Right cardiac atrium (tissue), 5 donors: ENCODE measurements around the gene ANKRD35. TPM values are rescaled to one million over a fixed set of nuclear protein-coding genes. Genes with fewer than 3 reads are reported as not detected.

Experiments used
- ATAC-seq, 2 donors: fragments of 200-7000 bp; cut with Tn5 transposase; one replicate each; pipeline versions ENCODE4 v1.8.0 to v1.9.1; 2020; ENCODE audit warnings: moderate library complexity in 2 of 2, mild to moderate bottlenecking in 1 of 2
- DNase-seq, 3 donors: peaks; one replicate each; pipeline ENCODE4 v3.0.0-alpha.2; 2020
- H3K27ac ChIP-seq: one replicate; pipeline ENCODE4 v1.5.1; 2013; ENCODE audit warnings: mild to moderate bottlenecking, low read length, control low read depth, moderate library complexity
- H3K27me3 ChIP-seq: one replicate; pipeline ENCODE4 v1.6.1; 2013; ENCODE audit not compliant: control insufficient read depth, insufficient read depth
- H3K4me1 ChIP-seq: one replicate; pipeline ENCODE4 v1.6.1; 2013; ENCODE audit warnings: low read length; ENCODE audit not compliant: control insufficient read depth, insufficient read depth
- H3K4me3 ChIP-seq: one replicate; pipeline ENCODE4 v1.5.1; 2013; ENCODE audit warnings: low read length, control low read depth
- H3K9me3 ChIP-seq: one replicate; pipeline ENCODE4 v1.6.1; 2013; ENCODE audit warnings: low read length; ENCODE audit not compliant: control insufficient read depth
- WGBS: extraction: QIAGEN DNeasy Blood & Tissue Kit; methylation state at CpG from one replicate; pipeline ENCODE4 v1.1.7; 2013; 5-methylcytosine and 5-hydroxymethylcytosine counted together
- intact Hi-C, 4 donors: fragments of 100-400 bp; cut with DNase I; formaldehyde crosslinking; loops; one replicate each; pipeline versions ENCODE4 v1.11.0 to v1.14.0; 2022 to 2023
- polyA plus RNA-seq: library from polyadenylated mRNA; stranded (reverse); fragments of 200-250 nt; gene quantifications from one replicate; pipeline ENCODE4 v1.2.3, GENCODE V29; 2013
- total RNA-seq, 4 donors: library from RNA; stranded (reverse); fragmentation: NEBNext Ultra II Directional; extraction: Animal tissue kit (Norgen Biotek cat#: 25700); gene quantifications; one replicate each; pipeline ENCODE4 v1.2.1, GENCODE V29; 2021
- donor health status: healthy with polysubstance abuse.
- donor health status: DM: no; HTN: yes; CAD: no.
- donor health status: DM: no; HTN: no; CAD: no.
- donor health status: DM: no; HTN: yes; CAD: no; lungs with severe emphysema.
- donor health status: DM: yes; HTN: yes; CAD: no.

Gene ANKRD35
- total and polyA plus RNA-seq, 5 donors, result 1.4 to 2.3 (median 2.0) TPM

- intact Hi-C loops, result loop anchor here in 1 of 4 donors (10.0 kb wide), 1 partner anchor 73 kb away; the partner anchor contains the start of gene NUDT17
- no peak for DNase-seq
- Histone ChIP-seq H3K4me1 (peaks cover 2% of the 10 kb centered on the region), H3K9me3 (no peaks in the 10 kb centered on the region), H3K27me3 (no peaks in the 10 kb centered on the region), H3K27ac (no peak overlapping the region), H3K4me3 (peak overlapping the region; percentile 72)
- WGBS, result 76% methylated on average over 5 of the region's 5 CpGs
- ATAC-seq, result no peak
These were observed 31.9 kb upstream of the ANKRD35 start for GRCh38 chr1:145917595-145917994.

GRCh38 chr1:145916745-145917144 lies 31.1 kb upstream of the ANKRD35 start:
- Histone ChIP-seq H3K4me3 (no peak overlapping the region), H3K27ac (no peak overlapping the region), H3K4me1 (peaks cover 2% of the 10 kb centered on the region), H3K9me3 (no peaks in the 10 kb centered on the region), H3K27me3 (no peaks in the 10 kb centered on the region)
- no peak for ATAC-seq
- DNase-seq, result no peak
- WGBS, result 81% methylated on average over 5 of the region's 5 CpGs
- intact Hi-C loops, result loop anchor here in 1 of 4 donors (10.0 kb wide), 1 partner anchor 72 kb away; the partner anchor contains the start of gene NUDT17

GRCh38 chr1:145912128-145912641 lies 26.5 kb upstream of the ANKRD35 start:
- 71% methylated on average over 11 of the region's 11 CpGs for WGBS
- H3K9me3 ChIP-seq, result no peaks in the 10 kb centered on the region
- intact Hi-C loops, result loop anchor here in 1 of 4 donors (10.0 kb wide), 1 partner anchor 67 kb away; the partner anchor contains the start of gene NUDT17
- no peak for ATAC-seq
- no peak overlapping the region for H3K27ac ChIP-seq
- H3K4me1 ChIP-seq, result peaks cover 5% of the 10 kb centered on the region
- H3K27me3 ChIP-seq, result no peaks in the 10 kb centered on the region
- DNase-seq, result no peak
- no peak overlapping the region for H3K4me3 ChIP-seq

DNA sequence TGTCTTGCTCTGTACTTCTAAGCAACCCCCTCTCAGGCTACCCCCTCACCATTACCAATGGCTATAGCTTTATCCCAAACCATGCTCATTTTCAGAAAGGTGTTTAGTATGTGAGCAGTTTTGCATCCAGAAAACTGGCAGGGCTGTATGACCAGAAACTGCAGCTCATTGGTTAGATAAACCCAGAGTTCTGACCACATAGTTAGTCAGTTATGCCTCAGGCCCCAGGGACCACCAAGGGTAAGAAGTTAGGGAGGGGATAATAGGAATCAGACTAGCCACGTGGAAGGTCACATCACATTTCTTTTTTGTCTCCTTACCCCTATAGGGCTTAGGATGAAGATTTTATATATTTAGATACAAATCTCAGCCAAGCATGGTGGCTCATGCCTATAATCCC lies 23.0 kb upstream of the ANKRD35 start:
- peak overlapping the region; percentile 25 for H3K27ac ChIP-seq
- ATAC-seq (no peak), DNase-seq (no peak)
- H3K4me3 ChIP-seq, result no peak overlapping the region
- H3K9me3 ChIP-seq, result no peaks in the 10 kb centered on the region
- intact Hi-C loops, result no loop called here
- WGBS, result 48% methylated on average over 1 of the region's 1 CpG
- H3K4me1 ChIP-seq, result peaks cover 5% of the 10 kb centered on the region
- no peaks in the 10 kb centered on the region for H3K27me3 ChIP-seq

- Histone ChIP-seq H3K4me3 (no peak overlapping the region), H3K27me3 (no peaks in the 10 kb centered on the region), H3K27ac (peak overlapping the region; percentile 69), H3K4me1 (peaks cover 5% of the 10 kb centered on the region), H3K9me3 (no peaks in the 10 kb centered on the region)
- no peak for DNase-seq
- intact Hi-C loops, result no loop called here
- peak; percentile 40 to 81 for ATAC-seq
- 66% methylated on average over 10 of the region's 10 CpGs for WGBS
These were observed 21.5 kb upstream of the ANKRD35 start for GRCh38 chr1:145906954-145907753.

- Histone ChIP-seq H3K27ac (no peak overlapping the region), H3K9me3 (no peaks in the 10 kb centered on the region), H3K4me1 (no peaks in the 10 kb centered on the region), H3K27me3 (no peaks in the 10 kb centered on the region), H3K4me3 (no peak overlapping the region)
- ATAC-seq, result no peak
- intact Hi-C loops, result no loop called here
- no peak for DNase-seq
- WGBS, result 81% methylated on average over 12 of the region's 12 CpGs
These were observed 15.8 kb upstream of the ANKRD35 start for GRCh38 chr1:145901312-145902021.

GRCh38 chr1:145898756-145899155 lies 13.1 kb upstream of the ANKRD35 start:
- ATAC-seq (no peak), DNase-seq (no peak)
- Histone ChIP-seq H3K9me3 (no peaks in the 10 kb centered on the region), H3K27me3 (no peaks in the 10 kb centered on the region), H3K27ac (no peak overlapping the region), H3K4me3 (no peak overlapping the region), H3K4me1 (no peaks in the 10 kb centered on the region)
- intact Hi-C loops, result loop anchor here in 2 of 4 donors (10.0 kb wide), 2 partner anchors 66 to 116 kb away; partner anchors contain the start of genes ANKRD34A (in 1 of the 2) and POLR3GL (in 1 of the 2)
- 88% methylated on average over 5 of the region's 5 CpGs for WGBS

DNA sequence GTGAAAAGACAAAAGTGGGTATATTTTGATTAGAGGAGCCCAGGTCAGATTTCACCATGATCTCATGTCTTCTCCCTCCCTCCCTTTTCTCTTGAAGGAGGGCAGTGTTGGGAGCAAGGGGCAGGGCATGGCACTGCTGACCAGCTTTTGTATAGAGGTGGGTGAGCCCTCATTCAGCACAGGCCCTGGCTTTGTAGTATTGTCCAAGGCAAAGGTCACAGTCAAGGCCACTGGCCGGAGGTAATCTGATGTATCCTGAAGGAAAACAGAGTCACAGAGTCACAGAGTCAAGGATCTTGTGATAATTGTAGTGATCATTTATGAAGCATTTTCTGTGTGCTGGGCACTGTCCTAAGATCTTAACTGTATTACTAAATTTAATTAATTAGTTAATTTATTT lies 12.3 kb upstream of the ANKRD35 start:
- WGBS, result 90% methylated on average over 1 of the region's 1 CpG
- intact Hi-C loops, result loop anchor here in 2 of 4 donors (10.0 kb wide), 2 partner anchors 67 to 117 kb away; partner anchors contain the start of genes ANKRD34A (in 1 of the 2) and POLR3GL (in 1 of the 2)
- DNase-seq, result no peak

GRCh38 chr1:145895471-145895870 lies 9.8 kb upstream of the ANKRD35 start:
- ATAC-seq, result no peak
- intact Hi-C loops, result loop anchor here in 2 of 4 donors (10.0 kb wide), 2 partner anchors 69 to 119 kb away; partner anchors contain the start of genes ANKRD34A (in 1 of the 2) and POLR3GL (in 1 of the 2)

More for the DNA sequence above, 12.3 kb upstream of the ANKRD35 start:
- no peak overlapping the region for H3K4me3 ChIP-seq
- no peaks in the 10 kb centered on the region for H3K27me3 ChIP-seq
- H3K27ac ChIP-seq, result no peak overlapping the region
- H3K9me3 ChIP-seq, result no peaks in the 10 kb centered on the region
- no peak for ATAC-seq
- H3K4me1 ChIP-seq, result peaks cover 1% of the 10 kb centered on the region

DNA sequence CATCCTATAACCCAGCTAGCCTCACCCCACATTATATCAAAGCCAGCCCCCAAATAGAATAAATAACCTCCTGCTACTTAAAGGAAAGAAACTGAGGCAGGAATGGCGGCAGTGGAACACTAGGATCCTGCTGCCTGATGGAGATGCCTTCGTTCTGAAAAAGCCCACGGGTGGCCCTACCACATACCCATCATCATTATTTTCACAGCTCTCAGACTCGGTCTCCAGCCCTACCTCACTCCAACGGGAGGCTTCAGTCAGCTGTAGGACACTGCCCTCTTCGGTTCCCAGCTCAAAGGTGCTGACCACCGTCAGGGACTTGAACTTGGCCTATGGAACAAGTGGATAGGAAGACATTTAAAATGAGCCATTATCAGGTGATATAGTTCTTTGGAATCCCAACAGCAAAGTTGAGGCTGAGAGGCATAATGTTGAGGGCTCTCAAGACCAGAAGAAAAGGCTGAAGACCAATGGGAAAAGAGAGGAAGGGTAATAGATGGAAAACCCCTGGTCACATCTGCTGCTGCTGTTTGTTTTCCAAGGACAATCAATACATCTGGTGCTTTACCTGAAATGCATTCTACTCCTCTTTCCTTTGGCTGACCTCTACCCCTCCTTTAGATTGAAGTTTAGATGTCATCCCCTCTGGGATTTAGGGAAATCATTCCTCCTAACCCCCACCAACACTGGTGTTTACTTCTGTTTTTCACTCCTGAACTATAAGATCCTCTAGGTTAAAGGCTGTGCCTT lies 7.8 kb upstream of the ANKRD35 start:
- 86% methylated on average over 7 of the region's 7 CpGs for WGBS
- Histone ChIP-seq H3K4me3 (no peak overlapping the region), H3K27me3 (no peaks in the 10 kb centered on the region), H3K27ac (peak overlapping the region; percentile 1), H3K4me1 (peaks cover 9% of the 10 kb centered on the region), H3K9me3 (no peaks in the 10 kb centered on the region)
- no peak for ATAC-seq
- intact Hi-C loops, result loop anchor here (5.0 to 10.0 kb wide), 3 partner anchors 71 to 121 kb away; partner anchors contain the start of genes ANKRD34A (in 1 of the 4) and POLR3GL (in 1 of the 4)
- no peak for DNase-seq

More at GRCh38 chr1:145895471-145895870, 9.8 kb upstream of the ANKRD35 start:
- Histone ChIP-seq H3K4me1 (peaks cover 9% of the 10 kb centered on the region), H3K9me3 (no peaks in the 10 kb centered on the region), H3K27me3 (no peaks in the 10 kb centered on the region), H3K4me3 (no peak overlapping the region), H3K27ac (no peak overlapping the region)
- 93% methylated on average over 1 of the region's 1 CpG for WGBS
- DNase-seq, result no peak
